ENCODE data around the gene KCNG3.

DNA sequence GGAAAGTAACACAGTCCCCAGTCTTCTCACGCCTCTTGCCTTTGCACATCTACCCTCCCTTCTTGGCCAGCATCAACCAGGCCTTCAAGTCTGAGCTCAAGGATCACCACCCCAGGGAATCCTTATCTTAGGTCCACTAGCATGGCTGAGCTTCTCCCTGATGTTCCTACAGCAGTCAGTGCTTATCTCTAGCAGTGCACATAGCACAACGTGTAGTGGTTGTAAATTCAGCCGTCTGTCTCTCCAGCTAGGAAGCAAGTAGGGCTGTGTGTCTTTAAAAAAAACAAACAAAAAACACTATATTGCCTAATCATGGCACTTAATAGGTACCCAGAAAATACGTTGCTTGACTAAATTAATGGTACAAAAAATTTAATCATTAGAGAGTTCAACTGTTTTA, 29.2 kb downstream of the KCNG3 start:
- TF ChIP-seq, protein P1, sequence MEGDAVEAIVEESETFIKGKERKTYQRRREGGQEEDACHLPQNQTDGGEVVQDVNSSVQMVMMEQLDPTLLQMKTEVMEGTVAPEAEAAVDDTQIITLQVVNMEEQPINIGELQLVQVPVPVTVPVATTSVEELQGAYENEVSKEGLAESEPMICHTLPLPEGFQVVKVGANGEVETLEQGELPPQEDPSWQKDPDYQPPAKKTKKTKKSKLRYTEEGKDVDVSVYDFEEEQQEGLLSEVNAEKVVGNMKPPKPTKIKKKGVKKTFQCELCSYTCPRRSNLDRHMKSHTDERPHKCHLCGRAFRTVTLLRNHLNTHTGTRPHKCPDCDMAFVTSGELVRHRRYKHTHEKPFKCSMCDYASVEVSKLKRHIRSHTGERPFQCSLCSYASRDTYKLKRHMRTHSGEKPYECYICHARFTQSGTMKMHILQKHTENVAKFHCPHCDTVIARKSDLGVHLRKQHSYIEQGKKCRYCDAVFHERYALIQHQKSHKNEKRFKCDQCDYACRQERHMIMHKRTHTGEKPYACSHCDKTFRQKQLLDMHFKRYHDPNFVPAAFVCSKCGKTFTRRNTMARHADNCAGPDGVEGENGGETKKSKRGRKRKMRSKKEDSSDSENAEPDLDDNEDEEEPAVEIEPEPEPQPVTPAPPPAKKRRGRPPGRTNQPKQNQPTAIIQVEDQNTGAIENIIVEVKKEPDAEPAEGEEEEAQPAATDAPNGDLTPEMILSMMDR (IDR thresholded peaks at IDR 0.05) = no peak
- no peak for TF ChIP-seq POLR2A (IDR thresholded peaks at IDR 0.05)
